ENCODE measurements around the gene MAPK12.
A peak's percentile ranks its signal among the peaks of the same experiment; 100 is the strongest.
"Not testable (repeated sequence)": the region's sequence is repeated elsewhere in the genome, so short reads cannot be mapped to it uniquely, and the experiment has no call there.

MAPK12 gene

GRCh38 chr22:50216055-50216683 is 45.3 kb downstream of the MAPK12 start:
- no peak for DNase-seq (ENCODE audit: low read depth in 2 of 2)

GRCh38 chr22:50215297-50216054 is 46.0 kb downstream of the MAPK12 start:
- no peak for DNase-seq (ENCODE audit: low read depth in 2 of 2)

GRCh38 chr22:50213263-50213662 is 48.2 kb downstream of the MAPK12 start:
- no peak for DNase-seq (ENCODE audit: low read depth in 2 of 2)

- no peak for DNase-seq (ENCODE audit: low read depth in 2 of 2)
These were observed 50.3 kb downstream of the MAPK12 start for GRCh38 chr22:50211147-50211546.

- no peak for DNase-seq (ENCODE audit: low read depth in 2 of 2)
These were observed 50.9 kb downstream of the MAPK12 start for GRCh38 chr22:50210378-50211139.

- DNase-seq (ENCODE audit: low read depth in 2 of 2), result peak in 1 of 2 donors; percentile 50
These were observed 51.6 kb downstream of the MAPK12 start for GRCh38 chr22:50209893-50210292.

GRCh38 chr22:50208939-50209892 is 52.3 kb downstream of the MAPK12 start:
- DNase-seq (ENCODE audit: low read depth in 2 of 2), result no peak

- no peak for DNase-seq (ENCODE audit: low read depth in 2 of 2)
These were observed 53.0 kb downstream of the MAPK12 start for GRCh38 chr22:50208430-50208938.

GRCh38 chr22:50207383-50208140 is 53.9 kb downstream of the MAPK12 start:
- DNase-seq (ENCODE audit: low read depth in 2 of 2), result no peak

GRCh38 chr22:50206599-50206998 is 54.9 kb downstream of the MAPK12 start:
- no peak for DNase-seq (ENCODE audit: low read depth in 2 of 2)

- DNase-seq (ENCODE audit: low read depth in 2 of 2), result no peak
These were observed 55.5 kb downstream of the MAPK12 start for GRCh38 chr22:50205781-50206569.

- DNase-seq (ENCODE audit: low read depth in 2 of 2), result not testable (repeated sequence)
These were observed 56.5 kb downstream of the MAPK12 start for GRCh38 chr22:50204998-50205397.

- no peak for DNase-seq (ENCODE audit: low read depth in 2 of 2)
These were observed 56.9 kb downstream of the MAPK12 start for GRCh38 chr22:50204571-50204970.

- DNase-seq (ENCODE audit: low read depth in 2 of 2), result no peak
These were observed 58.2 kb downstream of the MAPK12 start for GRCh38 chr22:50203288-50203687.
